ENCODE measurements around the gene PRELP.
A peak's percentile ranks its signal among the peaks of the same experiment; 100 is the strongest.

The PRELP gene

DNA sequence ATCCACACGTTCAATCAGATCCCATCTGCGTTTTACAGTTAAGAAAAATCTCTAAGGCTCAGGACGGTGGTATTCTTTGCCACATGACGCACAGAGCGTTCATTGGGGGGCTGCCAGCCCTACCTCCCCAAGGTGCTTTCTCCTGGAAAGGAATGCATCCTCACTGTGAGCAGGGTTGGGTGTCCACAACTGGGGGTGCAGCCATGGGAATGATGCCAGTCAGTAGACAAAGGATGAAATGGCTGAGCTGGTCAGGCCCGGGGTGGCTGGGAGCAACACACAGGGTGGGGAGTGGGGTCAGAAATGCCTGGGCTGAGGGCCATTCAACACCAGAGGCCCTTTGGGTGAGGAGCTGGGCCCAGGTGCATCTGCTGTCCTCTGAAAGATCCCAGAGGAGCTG is 44.3 kb downstream of the PRELP start:
- no peak for DNase-seq (ENCODE audit: low read depth, low spot score)
- peak overlapping the region; percentile 12 for H3K27ac ChIP-seq

DNA sequence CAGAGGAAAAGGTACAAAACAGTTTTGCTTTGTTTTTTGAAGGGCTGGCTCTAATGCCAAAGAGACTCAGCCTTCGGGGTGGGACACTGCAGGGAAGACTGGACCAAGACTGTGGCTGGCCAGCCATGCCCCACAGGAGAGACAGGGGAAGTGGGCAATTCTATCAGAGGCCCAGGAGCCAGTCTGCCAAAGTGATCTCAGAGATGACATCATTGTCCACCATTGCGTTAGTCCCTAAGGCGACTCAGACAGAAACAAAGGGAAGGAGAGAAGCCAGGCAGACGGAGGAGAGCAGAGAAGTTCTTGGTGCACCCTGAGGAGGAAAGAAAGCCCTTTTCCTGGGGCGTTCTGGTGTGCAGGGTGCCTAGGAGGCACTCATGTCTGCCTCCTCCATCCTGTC is 44.7 kb downstream of the PRELP start:
- H3K27ac ChIP-seq, result peak overlapping the region; percentile 15
- DNase-seq (ENCODE audit: low read depth, low spot score), result no peak

DNA sequence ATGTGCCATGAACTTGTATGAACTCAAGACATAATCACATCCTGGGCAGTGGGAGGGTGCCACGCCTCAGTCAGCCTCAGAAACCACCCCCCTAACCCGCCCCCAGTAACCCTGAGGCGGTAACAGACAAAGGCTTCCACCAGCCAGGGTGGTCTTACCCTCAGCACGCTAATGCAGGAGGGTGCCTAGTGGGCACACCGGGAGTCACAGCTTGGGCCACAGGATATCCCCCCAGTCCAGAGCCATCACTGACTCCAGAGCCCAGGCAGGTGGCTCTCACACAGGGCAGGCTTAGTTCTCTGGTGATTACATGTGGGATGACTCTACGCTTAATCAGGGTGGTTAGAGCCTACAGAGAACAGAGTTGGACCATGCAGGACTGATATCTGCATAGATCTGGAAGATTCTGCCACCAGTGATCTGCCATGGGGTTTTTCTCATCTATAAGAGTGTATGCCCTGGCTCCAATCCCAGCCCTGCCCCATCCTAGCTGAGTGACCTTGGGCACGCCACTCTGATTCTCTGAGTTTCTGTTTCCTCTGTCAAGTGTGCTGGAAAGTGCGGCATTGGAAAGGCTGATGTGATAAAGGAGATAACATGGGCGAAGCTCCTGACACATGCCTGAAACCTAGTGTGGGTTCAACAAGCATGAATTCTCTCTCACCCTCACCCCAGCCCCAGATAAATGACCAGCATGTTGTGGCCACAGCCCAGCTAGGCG is 45.6 kb downstream of the PRELP start:
- DNase-seq (ENCODE audit: low read depth, low spot score), result no peak
- peak overlapping the region; percentile 15 for H3K27ac ChIP-seq

DNA sequence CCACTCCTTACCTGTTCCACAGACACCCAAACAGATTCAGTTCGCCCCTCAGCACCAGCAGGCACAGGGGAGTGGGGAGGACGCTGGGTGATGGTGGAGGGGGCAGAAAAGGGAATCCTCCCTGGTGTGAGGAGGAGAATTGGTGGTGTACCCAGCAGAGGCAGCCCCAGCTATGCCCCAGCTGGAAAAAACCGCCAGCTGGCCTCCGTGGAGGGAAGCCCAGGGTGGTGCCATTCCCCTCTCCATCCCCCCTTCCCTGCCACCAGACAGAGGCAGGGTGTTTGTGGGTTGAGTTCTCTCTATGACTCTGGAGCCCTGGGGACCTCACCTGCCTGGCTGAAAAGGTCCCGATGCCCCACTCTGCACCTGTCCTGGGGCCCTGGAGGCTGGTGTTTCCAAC is 46.2 kb downstream of the PRELP start:
- no peak for DNase-seq (ENCODE audit: low read depth, low spot score)
- no peak overlapping the region for H3K27ac ChIP-seq

DNA sequence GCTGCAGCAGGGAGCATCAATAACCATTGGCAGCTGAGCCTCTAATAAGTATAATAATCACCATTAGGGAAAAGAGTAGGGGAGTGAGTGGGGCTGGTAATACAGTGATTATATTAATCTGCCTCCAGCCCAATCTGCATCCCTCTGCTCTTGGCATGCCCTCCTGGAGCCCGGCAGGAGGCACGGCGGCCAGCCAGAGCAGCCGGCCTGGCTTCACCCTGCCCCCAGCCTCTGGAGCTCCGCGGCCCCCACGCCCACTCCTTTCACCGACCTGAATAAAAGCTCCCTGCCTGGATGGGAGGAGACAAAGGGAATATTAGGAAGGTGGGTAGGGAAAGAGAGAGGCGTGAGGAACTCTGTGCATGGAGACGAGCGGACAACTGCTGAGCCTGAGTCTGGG is 46.6 kb downstream of the PRELP start:
- no peak for DNase-seq (ENCODE audit: low read depth, low spot score)
- no peak overlapping the region for H3K27ac ChIP-seq

DNA sequence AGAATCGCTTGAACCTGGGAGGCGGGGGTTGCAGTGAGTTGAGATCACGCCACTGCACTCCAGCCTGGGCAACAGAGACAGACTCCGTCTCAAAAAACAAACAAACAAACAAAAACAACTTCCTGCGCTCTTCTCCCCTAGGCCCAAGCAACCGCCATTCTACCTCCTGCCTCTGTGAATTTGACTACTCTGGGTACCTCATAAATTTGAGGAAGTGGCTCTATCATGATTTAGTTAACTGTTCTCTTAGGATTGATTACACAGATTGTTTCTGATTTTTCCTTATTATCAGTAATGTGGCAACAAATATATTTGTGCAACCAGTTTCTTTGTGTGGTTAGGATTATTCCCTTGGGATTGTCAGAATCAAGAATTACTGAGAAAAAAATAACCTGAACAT is 48.1 kb downstream of the PRELP start:
- no peak for DNase-seq (ENCODE audit: low read depth, low spot score)
- no peak overlapping the region for H3K27ac ChIP-seq

DNA sequence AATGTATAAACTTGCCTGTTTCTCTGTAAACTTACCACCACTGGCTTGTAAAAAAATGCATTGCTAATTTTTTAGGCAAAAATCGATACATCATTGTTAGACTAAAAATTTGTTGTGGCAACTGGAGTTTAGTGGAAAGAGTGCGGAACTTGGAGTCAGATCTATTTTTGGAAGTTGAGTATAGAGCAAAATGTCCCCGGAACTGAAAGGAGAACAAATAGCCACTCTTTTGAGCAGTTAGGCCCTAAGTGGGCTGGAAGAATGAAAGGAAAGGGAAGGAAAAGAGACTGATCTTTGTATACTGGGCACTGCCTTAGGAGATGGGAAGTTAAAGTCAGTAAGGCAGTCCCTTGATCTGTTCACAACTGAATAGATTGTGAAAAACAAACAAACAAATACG is 48.5 kb downstream of the PRELP start:
- no peak overlapping the region for H3K27ac ChIP-seq
- no peak for DNase-seq (ENCODE audit: low read depth, low spot score)

DNA sequence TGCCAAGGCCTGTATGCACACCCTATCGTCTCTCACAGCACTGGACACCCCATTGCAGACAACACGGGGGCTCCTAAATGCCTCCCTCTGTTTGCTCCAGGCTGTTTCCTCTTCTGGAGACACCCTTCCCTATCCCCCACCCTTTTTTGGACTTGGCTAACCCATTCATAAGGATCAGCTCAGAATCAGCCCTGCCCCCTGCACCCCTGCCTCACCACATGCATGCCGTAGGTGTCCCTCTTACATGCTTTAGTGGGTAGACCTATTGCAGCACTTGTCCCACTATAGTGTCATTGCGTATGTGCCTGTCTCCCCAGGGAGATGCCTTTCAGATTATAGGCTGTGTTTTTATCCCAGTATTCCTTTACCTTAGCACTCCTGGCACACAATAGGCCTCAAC is 49.2 kb downstream of the PRELP start:
- H3K27ac ChIP-seq, result no peak overlapping the region
- no peak for DNase-seq (ENCODE audit: low read depth, low spot score)

DNA sequence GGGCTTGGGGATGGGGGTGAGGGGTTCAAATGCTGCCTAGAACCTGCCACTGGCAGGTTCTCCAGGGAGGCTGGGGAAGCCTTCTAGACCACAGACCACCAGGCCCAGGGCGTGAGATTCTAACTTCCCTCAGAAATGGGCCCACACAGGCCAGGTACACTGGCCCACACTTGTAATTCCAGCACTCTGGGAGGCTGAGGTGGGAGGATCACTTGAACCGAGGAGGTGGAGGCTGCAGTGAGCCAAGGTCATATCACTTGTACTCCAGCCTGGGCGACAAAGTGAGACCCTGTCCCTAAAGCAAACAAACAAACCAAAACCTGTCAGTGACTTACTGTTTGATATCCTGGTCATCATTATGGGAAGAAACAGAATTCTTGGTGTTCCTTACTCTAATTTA is 50.1 kb downstream of the PRELP start:
- no peak for DNase-seq (ENCODE audit: low read depth, low spot score)
- no peak overlapping the region for H3K27ac ChIP-seq

DNA sequence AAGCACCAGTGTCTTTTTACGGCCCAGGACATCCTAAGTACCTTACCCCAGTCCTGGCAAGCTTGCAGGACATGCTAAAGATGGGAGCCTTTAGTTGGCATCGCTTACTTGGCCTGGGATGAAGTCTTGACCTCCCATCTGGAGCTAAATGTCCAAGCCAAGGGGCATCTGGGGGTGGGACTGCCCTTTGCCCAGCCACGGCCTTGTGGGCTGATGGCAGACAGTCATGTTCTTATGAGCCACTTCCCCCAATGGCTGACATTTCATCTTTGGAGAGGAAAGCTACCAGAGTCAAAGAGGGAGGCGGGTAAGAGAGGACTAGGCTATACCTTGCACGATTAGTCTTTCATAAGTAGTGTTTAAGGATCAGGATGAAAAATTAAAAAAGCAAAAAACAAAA is 50.5 kb downstream of the PRELP start:
- no peak overlapping the region for H3K27ac ChIP-seq
- no peak for DNase-seq (ENCODE audit: low read depth, low spot score)

DNA sequence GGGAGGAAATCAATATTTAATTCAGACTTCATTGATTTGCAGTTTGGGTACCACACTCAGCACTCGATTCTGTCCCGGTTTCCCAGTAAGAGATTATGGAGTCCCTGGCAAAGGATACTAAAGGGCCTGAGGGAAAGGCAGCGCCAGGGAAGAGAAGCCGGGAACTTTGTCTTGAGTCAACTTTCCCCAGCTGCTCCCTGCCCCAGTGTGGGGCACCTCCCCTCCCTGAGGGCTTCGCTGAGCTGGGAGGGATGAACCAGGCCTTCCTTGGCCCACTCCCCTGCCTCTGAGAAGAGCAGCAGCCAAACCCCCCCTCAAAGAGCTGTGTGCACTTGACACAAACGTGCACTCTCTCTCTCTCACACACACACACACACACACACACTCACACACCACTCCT is 51.0 kb downstream of the PRELP start:
- no peak for DNase-seq (ENCODE audit: low read depth, low spot score)
- H3K27ac ChIP-seq, result no peak overlapping the region

DNA sequence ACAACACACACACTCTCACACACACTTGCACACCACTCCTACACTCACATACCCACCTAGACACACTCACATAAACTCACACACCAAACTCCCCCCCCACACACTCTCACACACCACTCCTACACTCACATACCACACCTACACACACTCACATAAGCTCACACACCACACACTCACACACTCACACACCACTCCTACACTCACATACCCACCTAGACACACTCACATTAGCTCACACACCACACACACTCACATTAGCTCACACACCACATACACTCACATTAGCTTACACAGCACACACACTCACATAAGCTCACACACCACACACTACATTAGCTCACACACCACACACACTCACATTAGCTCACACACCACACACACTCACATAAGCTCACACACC is 51.4 kb downstream of the PRELP start:
- DNase-seq (ENCODE audit: low read depth, low spot score), result no peak
- no peak overlapping the region for H3K27ac ChIP-seq

DNA sequence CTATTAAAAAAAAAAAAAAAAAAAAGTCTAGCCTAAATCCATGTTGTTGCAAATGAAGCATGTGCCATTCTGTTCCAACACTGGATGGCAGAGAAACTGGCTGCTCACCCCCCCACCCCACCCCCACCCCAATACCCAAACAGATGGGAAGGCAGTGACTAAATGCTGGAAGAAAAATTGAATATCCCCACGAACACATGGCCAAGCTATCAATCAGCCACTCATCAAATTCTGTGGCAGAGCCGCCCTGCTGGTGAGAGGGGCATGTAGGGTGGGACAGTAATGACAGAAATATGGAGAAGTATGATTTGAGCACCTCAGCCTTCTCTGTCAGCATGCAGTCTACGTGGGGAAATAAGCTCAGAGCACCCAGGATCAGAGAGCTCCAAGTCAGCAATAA is 52.5 kb downstream of the PRELP start:
- DNase-seq (ENCODE audit: low read depth, low spot score), result no peak
- H3K27ac ChIP-seq, result no peak overlapping the region

DNA sequence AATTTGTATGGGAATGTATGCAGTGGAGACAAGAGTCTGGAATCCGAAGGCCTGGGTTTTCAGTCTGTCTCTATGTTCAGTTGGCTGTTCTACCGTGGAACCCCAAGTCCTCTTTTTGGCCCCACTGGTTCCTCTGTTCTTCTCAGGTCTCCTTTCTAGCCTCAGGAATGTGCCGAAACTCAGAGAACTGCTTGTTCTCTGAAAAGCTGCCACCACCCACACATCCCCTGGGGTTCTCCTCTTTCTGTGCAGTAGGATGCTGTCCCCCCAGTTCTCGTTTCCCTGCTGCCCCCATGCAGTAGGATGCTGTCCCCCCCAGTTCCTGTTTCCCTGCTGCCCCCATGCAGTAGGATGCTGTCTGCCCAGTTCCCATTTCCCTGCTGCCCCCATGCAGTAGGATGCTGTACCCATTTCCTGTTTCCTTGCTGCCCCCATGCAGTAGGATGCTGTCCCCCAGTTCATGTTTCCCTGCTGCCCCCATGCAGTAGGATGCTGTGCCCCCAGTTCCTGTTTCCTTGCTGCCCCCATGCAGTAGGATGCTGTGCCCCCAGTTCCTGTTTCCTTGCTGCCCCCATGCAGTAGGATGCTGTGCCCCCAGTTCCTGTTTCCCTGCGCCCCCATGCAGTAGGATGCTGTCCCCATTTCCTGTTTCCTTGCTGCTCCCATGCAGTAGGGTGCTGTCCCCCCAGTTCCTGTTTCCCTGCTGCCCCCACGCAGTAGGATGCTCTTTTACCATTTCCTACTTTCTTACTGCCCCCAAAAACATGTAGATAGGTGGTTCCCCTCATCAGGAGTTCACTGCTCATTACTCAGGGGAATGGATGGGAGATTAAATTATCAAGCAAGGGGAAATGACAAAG is 53.6 kb downstream of the PRELP start:
- no peak overlapping the region for H3K27ac ChIP-seq
- DNase-seq (ENCODE audit: low read depth, low spot score), result no peak

DNA sequence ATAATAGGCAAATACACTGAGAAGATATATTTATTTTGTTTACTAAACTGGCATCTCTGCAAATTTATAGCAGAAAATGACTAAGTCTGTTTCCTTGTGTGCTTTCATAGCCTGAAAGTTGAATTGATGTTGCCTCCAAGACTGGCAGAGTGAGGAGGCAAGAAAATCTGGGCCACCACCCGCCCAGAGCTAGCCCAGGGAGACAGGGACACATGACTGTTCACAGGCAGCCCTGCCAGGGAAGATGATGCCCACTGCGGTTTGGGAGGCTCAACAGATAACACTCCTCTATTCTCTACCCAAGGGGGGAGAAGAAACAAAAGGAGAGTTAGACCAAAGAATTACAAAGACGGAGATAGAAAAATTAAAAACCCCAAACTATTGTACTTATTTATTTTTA is 55.5 kb downstream of the PRELP start:
- H3K27ac ChIP-seq, result no peak overlapping the region
- DNase-seq (ENCODE audit: low read depth, low spot score), result no peak

DNA sequence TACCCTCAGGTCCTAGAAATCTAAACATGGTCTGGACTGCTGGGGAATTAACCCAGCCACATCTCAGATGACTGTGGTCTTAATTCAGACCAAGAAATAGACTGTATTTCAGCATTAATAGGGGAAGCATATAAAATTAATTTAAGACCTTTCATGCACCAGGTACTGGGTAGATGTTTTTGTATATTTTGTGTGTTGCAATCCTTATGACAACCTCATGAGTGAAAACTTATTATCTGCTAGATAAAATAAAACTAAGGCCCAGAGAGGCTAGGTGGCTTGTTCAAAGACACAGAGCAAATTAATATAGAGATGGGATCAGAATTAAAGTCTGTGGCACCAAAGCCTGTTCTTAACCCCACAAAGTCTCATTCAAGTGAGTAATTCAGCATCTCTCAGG is 58.4 kb downstream of the PRELP start:
- DNase-seq (ENCODE audit: low read depth, low spot score), result no peak
- H3K27ac ChIP-seq, result peak overlapping the region; percentile 83

DNA sequence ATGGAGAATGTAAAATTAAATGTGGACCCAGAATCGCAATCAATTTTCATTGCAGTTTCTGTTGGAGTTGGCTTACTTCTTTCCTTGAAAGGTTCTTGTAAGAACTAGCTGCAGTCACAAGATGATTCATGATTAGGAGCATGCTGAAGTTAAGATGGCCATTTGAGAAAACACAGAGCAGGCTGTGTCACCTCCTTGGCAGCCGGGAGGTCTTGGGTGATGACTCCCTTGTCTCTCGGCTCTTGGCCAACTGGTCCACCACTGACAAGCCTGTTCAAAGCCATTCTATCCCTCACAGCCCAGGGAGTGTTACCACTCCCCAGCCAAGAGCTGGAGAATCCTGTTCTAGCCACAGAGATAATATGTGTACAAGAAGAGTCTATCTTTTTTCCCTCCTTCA is 58.9 kb downstream of the PRELP start:
- DNase-seq (ENCODE audit: low read depth, low spot score), result peak; percentile 91
- peak overlapping the region; percentile 83 for H3K27ac ChIP-seq

DNA sequence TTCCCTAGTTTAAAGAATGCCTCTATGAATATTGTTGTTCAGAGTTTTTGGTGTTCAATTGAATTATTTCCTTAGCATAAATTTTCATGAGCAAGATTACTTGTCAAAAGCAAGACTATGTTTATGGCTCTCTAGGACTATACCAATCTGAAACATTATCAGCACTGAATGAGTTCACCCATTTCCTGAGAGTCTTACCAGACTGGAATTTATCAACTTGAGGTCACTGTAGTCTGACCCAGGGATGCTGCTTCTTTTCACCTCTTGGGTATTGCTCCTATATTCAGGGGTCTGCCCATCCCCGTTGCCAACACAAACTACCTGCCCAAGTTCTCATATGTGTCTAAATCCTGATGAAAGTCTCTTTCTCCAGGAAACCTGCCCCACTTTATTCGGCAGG is 61.0 kb downstream of the PRELP start:
- no peak for DNase-seq (ENCODE audit: low read depth, low spot score)
- peak overlapping the region; percentile 53 for H3K27ac ChIP-seq

DNA sequence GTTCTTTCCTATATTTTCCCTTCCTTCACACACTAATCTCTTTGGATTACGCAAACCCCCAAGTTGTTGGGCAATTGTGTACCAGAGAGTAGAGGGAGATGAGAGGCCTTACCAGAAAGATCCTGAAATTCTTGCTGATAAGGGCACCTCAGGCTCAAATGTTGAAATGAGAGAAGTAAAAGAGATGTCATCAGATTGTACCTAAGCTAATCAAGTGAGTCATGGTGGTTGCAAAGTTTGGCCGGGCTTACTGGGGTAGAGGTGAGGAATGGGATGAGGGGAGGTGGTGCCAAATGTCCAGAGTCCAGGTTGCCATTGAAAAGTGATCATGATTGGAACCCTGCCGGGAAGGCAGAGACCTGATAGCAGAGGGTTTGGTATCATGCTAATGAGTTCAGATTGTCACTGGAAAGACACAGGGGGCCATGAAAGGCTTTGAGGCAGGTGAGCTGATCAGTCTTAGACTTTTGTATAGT is 61.4 kb downstream of the PRELP start:
- H3K27ac ChIP-seq, result peak overlapping the region; percentile 53

DNA sequence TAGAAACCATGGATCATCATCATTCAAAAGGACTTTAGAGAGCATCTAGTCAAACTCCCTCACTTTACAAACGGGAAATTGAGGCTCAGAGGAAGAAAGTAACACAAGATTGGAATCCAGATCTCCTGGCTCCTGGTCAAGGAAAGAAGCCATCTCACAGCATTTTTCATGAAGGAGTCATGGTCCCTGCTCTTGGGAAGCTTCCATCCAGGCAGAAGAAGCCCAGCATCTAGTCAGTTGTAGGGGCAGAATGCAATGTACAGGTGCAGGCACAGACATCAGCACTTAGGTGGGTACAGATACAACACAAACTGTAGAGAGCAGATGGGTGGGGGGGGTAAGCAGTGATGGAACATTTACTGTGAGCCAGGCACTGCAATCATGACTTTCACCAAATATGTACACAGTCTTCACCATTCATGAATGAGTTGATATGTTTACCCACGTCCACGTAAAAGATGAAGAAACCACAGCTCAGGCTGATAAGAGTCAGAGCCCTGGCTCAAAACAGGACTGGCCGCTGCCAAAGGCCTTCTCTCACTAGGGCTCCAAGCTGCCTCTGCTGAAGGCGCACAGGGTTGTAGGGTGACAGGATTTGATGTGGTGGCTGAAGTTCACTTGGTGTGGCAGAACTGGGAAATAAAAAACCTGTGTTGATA is 62.3 kb downstream of the PRELP start:
- DNase-seq (ENCODE audit: low read depth, low spot score), result no peak
- H3K27ac ChIP-seq, result peak overlapping the region; percentile 53

More for the DNA sequence above, 61.4 kb downstream of the PRELP start:
- DNase-seq (ENCODE audit: low read depth, low spot score), result no peak

DNA sequence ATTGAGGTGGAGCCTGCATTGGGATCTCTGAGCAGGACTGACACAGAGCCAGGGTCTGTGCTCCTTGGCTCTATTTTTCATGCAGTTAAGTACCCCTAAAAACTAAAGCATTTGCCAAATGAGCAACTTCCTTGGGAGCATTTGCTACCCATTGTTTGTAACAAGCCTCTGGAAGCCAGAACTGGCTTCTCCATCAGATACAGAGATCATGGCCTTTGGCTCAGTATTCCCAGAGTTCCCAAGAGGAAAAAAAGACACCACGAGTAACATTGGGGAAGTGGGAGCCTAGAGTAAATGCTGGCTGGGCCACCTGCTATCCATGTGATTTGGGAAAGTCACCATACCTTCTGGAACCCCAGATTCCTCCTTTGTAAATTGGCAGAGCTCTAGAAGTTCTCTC is 63.1 kb downstream of the PRELP start:
- peak overlapping the region; percentile 53 for H3K27ac ChIP-seq
- DNase-seq (ENCODE audit: low read depth, low spot score), result no peak

All from epithelial cell of prostate (primary cell).